HEK293 (cell line): ENCODE results near the gene EPB41L5.
"Not testable (repeated sequence)": the region's sequence is repeated elsewhere in the genome, so short reads cannot be mapped to it uniquely, and the experiment has no call there.

Experiments
- CTCF ChIA-PET: fragments of 350-600 bp; formaldehyde crosslinking; extraction: SDS; loops from one replicate; lab custom pipeline; 2021; ENCODE audit warnings: antibody characterized with exemption; lab: Yijun Ruan, JAX
- POLR2A ChIA-PET: fragments of 300-600 bp; formaldehyde crosslinking; extraction: SDS; loops from one replicate; lab custom pipeline; 2020; ENCODE audit warnings: antibody characterized with exemption, inconsistent platforms; lab: Yijun Ruan, JAX
- H3K27ac ChIP-seq: fragments of 200-500 bp; sonication (Bioruptor generic); 2 replicates; pipeline ENCODE4 v1.5.1; 2014; ENCODE audit warnings: low read depth, low read length, control low read depth, inconsistent platforms; ENCODE audit errors: extremely low read depth
- H3K36me3 ChIP-seq, 2 experiments: fragments of 200-500 bp in 1 of 2; sonication (Bioruptor generic) in 1 of 2; 1 replicate in 1 of 2; 2 replicates in 1 of 2; pipeline ENCODE4 v1.5.1; 2014 to 2017; ENCODE audit warnings: inconsistent platforms in 2 of 2, low read length in 2 of 2; ENCODE audit not compliant: control insufficient read depth in 2 of 2, insufficient read depth in 1 of 2
- H3K4me1 ChIP-seq: fragments of 200-500 bp; sonication (Bioruptor generic); 2 replicates; pipeline ENCODE4 v1.5.1; 2014; ENCODE audit warnings: mild to moderate bottlenecking, low read length, inconsistent platforms; ENCODE audit not compliant: control insufficient read depth, insufficient read depth
- H3K4me3 ChIP-seq: 2 replicates; pipeline ENCODE4 v1.5.1; 2011; ENCODE audit warnings: low read depth, mild to moderate bottlenecking, control low read depth, low read length, moderate library complexity
- H3K9me3 ChIP-seq: fragments of 200-500 bp; sonication (Bioruptor generic); 2 replicates; pipeline ENCODE4 v1.5.1; 2014; ENCODE audit warnings: low read depth, low read length, inconsistent platforms; ENCODE audit not compliant: control insufficient read depth, insufficient read depth
- KLF8 ChIP-seq: fragments of 450-650 bp; formaldehyde crosslinking; IDR thresholded peaks from 2 replicates; pipeline ENCODE4 v1.5.1; 2016; ENCODE audit warnings: missing biosample characterization, missing genetic modification characterization
- KLF9 ChIP-seq: fragments of 450-650 bp; formaldehyde crosslinking; IDR thresholded peaks from 2 replicates; pipeline ENCODE4 v1.5.1; 2016; ENCODE audit warnings: missing biosample characterization, missing genetic modification characterization, low read depth
- RBAK ChIP-seq: fragments of 450-650 bp; formaldehyde crosslinking; IDR thresholded peaks from 2 replicates; pipeline ENCODE4 v1.5.1; 2016; ENCODE audit warnings: missing biosample characterization, missing genetic modification characterization
- SP3 ChIP-seq: fragments of 450-650 bp; formaldehyde crosslinking; IDR thresholded peaks from 2 replicates; pipeline ENCODE4 v1.5.1; 2016; ENCODE audit warnings: missing biosample characterization, missing genetic modification characterization
- ZBTB20 ChIP-seq: fragments of 450-650 bp; formaldehyde crosslinking; IDR thresholded peaks from 2 replicates; pipeline ENCODE4 v1.5.1; 2016; ENCODE audit warnings: missing biosample characterization, missing genetic modification characterization
- ZNF140 ChIP-seq: fragments of 450-650 bp; formaldehyde crosslinking; IDR thresholded peaks from 2 replicates; pipeline ENCODE4 v1.5.1; 2016; ENCODE audit warnings: missing biosample characterization, missing genetic modification characterization
- ZNF169 ChIP-seq: fragments of 450-650 bp; formaldehyde crosslinking; IDR thresholded peaks from 2 replicates; pipeline ENCODE4 v1.5.1; 2016; ENCODE audit warnings: missing biosample characterization, missing genetic modification characterization
- ZNF174 ChIP-seq: fragments of 450-650 bp; formaldehyde crosslinking; IDR thresholded peaks from 2 replicates; pipeline ENCODE4 v1.5.0; 2017; ENCODE audit warnings: missing biosample characterization, mild to moderate bottlenecking, missing genetic modification characterization
- ZNF211 ChIP-seq: fragments of 450-650 bp; formaldehyde crosslinking; IDR thresholded peaks from 2 replicates; pipeline ENCODE4 v1.5.1; 2016; ENCODE audit warnings: low read depth, missing biosample characterization, missing genetic modification characterization
- ZNF23 ChIP-seq: fragments of 450-650 bp; formaldehyde crosslinking; IDR thresholded peaks from 2 replicates; pipeline ENCODE4 v1.5.1; 2016; ENCODE audit warnings: missing biosample characterization, missing genetic modification characterization, borderline replicate concordance
- ZNF302 ChIP-seq: fragments of 450-650 bp; formaldehyde crosslinking; IDR thresholded peaks from 2 replicates; pipeline ENCODE4 v1.5.1; 2016; ENCODE audit warnings: missing biosample characterization, missing genetic modification characterization, low read depth
- ZNF473 ChIP-seq: fragments of 450-650 bp; formaldehyde crosslinking; IDR thresholded peaks from 2 replicates; pipeline ENCODE4 v1.5.1; 2017; ENCODE audit warnings: missing biosample characterization, missing genetic modification characterization
- ZNF48 ChIP-seq: fragments of 450-650 bp; formaldehyde crosslinking; IDR thresholded peaks from 2 replicates; pipeline ENCODE4 v1.5.1; 2016; ENCODE audit warnings: missing biosample characterization, missing genetic modification characterization
- ZNF596 ChIP-seq: fragments of 450-650 bp; IDR thresholded peaks from 2 replicates; pipeline ENCODE4 v1.5.0; 2018; ENCODE audit warnings: missing biosample characterization, mild to moderate bottlenecking, missing genetic modification characterization, moderate library complexity
- ZNF660 ChIP-seq: fragments of 450-650 bp; IDR thresholded peaks from 2 replicates; pipeline ENCODE4 v1.5.1; 2018; ENCODE audit warnings: missing biosample characterization, mild to moderate bottlenecking, missing genetic modification characterization
- ZNF677 ChIP-seq: fragments of 450-650 bp; IDR thresholded peaks from 2 replicates; pipeline ENCODE4 v1.5.0; 2018; ENCODE audit warnings: missing biosample characterization, mild to moderate bottlenecking, missing genetic modification characterization, moderate library complexity
- ZNF701 ChIP-seq: fragments of 450-650 bp; formaldehyde crosslinking; IDR thresholded peaks from 2 replicates; pipeline ENCODE4 v1.5.1; 2016; ENCODE audit warnings: missing biosample characterization, missing genetic modification characterization
- ZNF747 ChIP-seq: fragments of 450-650 bp; formaldehyde crosslinking; IDR thresholded peaks from 2 replicates; pipeline ENCODE4 v1.5.1; 2016; ENCODE audit warnings: missing biosample characterization, missing genetic modification characterization
- ZNF777 ChIP-seq: fragments of 450-650 bp; formaldehyde crosslinking; IDR thresholded peaks from 2 replicates; pipeline ENCODE4 v1.5.1; 2017; ENCODE audit warnings: missing biosample characterization, missing genetic modification characterization, borderline replicate concordance
- TF ChIP-seq, protein P1 (sequence below): fragments of 450-650 bp; formaldehyde crosslinking; IDR thresholded peaks from 2 replicates; pipeline ENCODE4 v1.5.1; 2016; ENCODE audit warnings: missing biosample characterization, missing genetic modification characterization

EPB41L5 gene

DNA sequence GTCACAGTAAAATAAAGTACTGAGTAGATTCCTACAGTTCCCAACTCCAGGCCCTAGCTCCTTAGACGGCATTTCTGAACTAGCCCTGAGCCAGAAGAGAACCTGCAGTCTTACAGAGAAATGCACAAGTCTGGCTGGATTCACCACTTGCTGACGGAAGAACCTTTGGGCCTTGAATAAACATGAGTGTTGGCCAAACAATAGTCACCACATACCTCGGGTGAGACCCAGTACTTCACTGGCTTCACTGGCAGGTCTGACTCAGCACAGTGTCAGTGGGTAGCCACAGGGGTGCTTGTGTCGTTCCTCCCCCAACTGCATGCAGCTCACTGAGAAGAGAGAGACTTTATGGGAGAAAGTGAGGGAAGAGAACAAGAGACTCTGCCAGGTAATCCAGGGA lies 121.4 kb downstream of the EPB41L5 start:
- CTCF ChIA-PET = interaction anchor here (1.4 kb wide), 1 partner anchor 24 kb away, joined by 5 read pairs; no protein-coding TSS in a partner anchor
- Histone ChIP-seq H3K4me3 (no peak overlapping the region), H3K4me1 (no peaks in the 10 kb centered on the region), H3K27ac (no peak overlapping the region), H3K36me3 (peaks cover 4 to 19% of the 10 kb centered on the region in 2 experiments; a peak in 2 of 3 replicates), H3K9me3 (no peaks in the 10 kb centered on the region)
- POLR2A ChIA-PET = no interaction called here
- TF ChIP-seq ZNF48 (tag by site-specific recombination) = no peak
- no peak for TF ChIP-seq KLF8 (tag by site-specific recombination)
- no peak for TF ChIP-seq ZNF140
- TF ChIP-seq ZNF174 (tag by site-specific recombination) = no peak
- no peak for TF ChIP-seq ZNF701 (tag by site-specific recombination)
- TF ChIP-seq RBAK (tag by site-specific recombination) = no peak
- no peak for TF ChIP-seq ZNF596 (tag by site-specific recombination)
- TF ChIP-seq ZNF302 (tag by site-specific recombination) = no peak
- no peak for TF ChIP-seq ZNF777 (tag by site-specific recombination)
- TF ChIP-seq ZNF211 = no peak
- no peak for TF ChIP-seq ZNF23 (tag by site-specific recombination)
- no peak for TF ChIP-seq ZNF660 (tag by site-specific recombination)
- no peak for TF ChIP-seq KLF9 (tag by site-specific recombination)

DNA sequence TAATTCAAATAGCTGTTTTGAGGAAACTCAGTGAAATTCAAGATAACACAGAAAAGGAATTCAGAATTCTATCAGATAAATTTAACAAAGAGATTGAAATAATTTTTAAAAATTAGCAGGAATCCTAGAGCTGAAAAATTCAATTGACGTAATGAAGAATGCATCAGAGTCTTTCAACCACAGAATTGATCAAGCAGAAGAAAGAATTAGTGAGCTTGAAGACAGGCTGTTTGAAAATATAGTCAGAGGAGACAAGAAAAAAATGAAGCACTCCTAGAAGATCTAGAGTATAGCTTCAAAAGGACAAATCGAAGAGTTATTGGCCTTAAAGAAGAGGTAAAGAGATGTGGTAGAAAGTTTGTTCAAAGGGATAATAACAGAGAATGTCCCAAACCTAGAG lies 122.1 kb downstream of the EPB41L5 start:
- H3K4me3 ChIP-seq, H3K9me3 ChIP-seq, POLR2A ChIA-PET, H3K27ac ChIP-seq, H3K4me1 ChIP-seq: not testable (repeated sequence)
- CTCF ChIA-PET = interaction anchor here (0.7 to 1.4 kb wide), 2 partner anchors 25 to 40 kb away, joined by 3 to 5 read pairs; no protein-coding TSS in a partner anchor
- H3K36me3 ChIP-seq = peaks cover 4 to 19% of the 10 kb centered on the region in 2 experiments; a peak in 2 of 3 replicates

DNA sequence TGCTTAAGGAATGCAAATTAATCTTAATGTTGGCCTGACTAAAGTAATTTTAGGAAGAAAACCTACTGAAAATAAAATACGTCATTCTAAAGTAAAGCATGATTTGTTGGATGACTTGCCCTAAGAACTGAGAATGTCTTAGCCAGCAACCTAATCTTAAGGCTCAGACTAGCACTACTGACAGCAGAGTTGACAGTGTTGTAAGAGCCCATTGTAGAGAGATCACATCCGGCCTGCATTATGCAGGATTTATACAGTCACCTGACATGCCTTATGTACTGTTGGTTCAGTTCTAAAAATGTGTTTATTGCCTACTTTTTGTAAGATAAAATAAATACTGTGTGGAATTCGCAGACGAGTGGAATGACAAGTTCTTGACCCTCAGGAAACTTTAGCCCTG lies 128.0 kb downstream of the EPB41L5 start:
- Histone ChIP-seq H3K27ac (no peak overlapping the region), H3K9me3 (no peaks in the 10 kb centered on the region), H3K36me3 (peaks cover 0 to 4% of the 10 kb centered on the region in 2 experiments; a peak in 2 of 3 replicates), H3K4me1 (no peaks in the 10 kb centered on the region), H3K4me3 (no peak overlapping the region)
- POLR2A ChIA-PET = no interaction called here
- TF ChIP-seq ZNF747 = no peak
- TF ChIP-seq ZNF473 (tag by site-specific recombination) = no peak
- TF ChIP-seq SP3 (tag by site-specific recombination) = no peak
- no peak for TF ChIP-seq ZNF701 (tag by site-specific recombination)
- TF ChIP-seq, protein P1, sequence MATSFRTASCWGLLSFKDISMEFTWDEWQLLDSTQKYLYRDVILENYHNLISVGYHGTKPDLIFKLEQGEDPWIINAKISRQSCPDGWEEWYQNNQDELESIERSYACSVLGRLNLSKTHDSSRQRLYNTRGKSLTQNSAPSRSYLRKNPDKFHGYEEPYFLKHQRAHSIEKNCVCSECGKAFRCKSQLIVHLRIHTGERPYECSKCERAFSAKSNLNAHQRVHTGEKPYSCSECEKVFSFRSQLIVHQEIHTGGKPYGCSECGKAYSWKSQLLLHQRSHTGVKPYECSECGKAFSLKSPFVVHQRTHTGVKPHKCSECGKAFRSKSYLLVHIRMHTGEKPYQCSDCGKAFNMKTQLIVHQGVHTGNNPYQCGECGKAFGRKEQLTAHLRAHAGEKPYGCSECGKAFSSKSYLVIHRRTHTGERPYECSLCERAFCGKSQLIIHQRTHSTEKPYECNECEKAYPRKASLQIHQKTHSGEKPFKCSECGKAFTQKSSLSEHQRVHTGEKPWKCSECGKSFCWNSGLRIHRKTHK (tag by site-specific recombination) = no peak
- TF ChIP-seq ZNF677 = no peak
- no peak for TF ChIP-seq ZNF169 (tag by site-specific recombination)
- no peak for TF ChIP-seq ZBTB20 (tag by site-specific recombination)
- CTCF ChIA-PET = no interaction called here
